ENCODE data around the gene MTUS2. TPM values are rescaled to one million over a fixed set of nuclear protein-coding genes. Genes with fewer than 3 reads are reported as not detected.

The MTUS2 gene
- total and polyA plus RNA-seq, 2 donors from 2014 or later = 0.06 to 0.22 TPM

GRCh38 chr13:28859069-28859468 is 38.9 kb downstream of the MTUS2 start:
- Histone ChIP-seq H3K4me1 (ENCODE audit: control insufficient read depth in 2 of 3, insufficient read depth in 2 of 3, low read depth in 1 of 3, low read length in 3 of 3) (no peaks in the 10 kb centered on the region), H3K27me3 (ENCODE audit: control insufficient read depth, insufficient read depth, low read length) (no peaks in the 10 kb centered on the region), H3K27ac (ENCODE audit: low read depth in 2 of 2, low read length in 2 of 2) (no peak overlapping the region), H3K9ac (ENCODE audit: low read length in 3 of 3) (no peak overlapping the region), H3K4me3 (ENCODE audit: low read length in 3 of 3) (no peak overlapping the region), H3K36me3 (ENCODE audit: control insufficient read depth in 2 of 3, insufficient read depth in 3 of 3, low read length in 3 of 3) (no peaks in the 10 kb centered on the region), H3K9me3 (ENCODE audit: control insufficient read depth in 2 of 3, insufficient read depth in 1 of 3, low read length in 3 of 3) (no peaks in the 10 kb centered on the region)
- FAIRE-seq (no peak), DNase-seq (no peak)
- no peak for TF ChIP-seq CTCF (IDR thresholded peaks at IDR 0.05; ENCODE audit: borderline replicate concordance, extremely low read depth, insufficient read depth)
- intact Hi-C loops (cut with DNase I) = no loop called here

GRCh38 chr13:28859717-28860116 is 39.6 kb downstream of the MTUS2 start:
- Histone ChIP-seq H3K9me3 (ENCODE audit: control insufficient read depth in 2 of 3, insufficient read depth in 1 of 3, low read length in 3 of 3) (no peaks in the 10 kb centered on the region), H3K4me1 (ENCODE audit: control insufficient read depth in 2 of 3, insufficient read depth in 2 of 3, low read depth in 1 of 3, low read length in 3 of 3) (no peaks in the 10 kb centered on the region), H3K27me3 (ENCODE audit: control insufficient read depth, insufficient read depth, low read length) (no peaks in the 10 kb centered on the region), H3K4me3 (ENCODE audit: low read length in 3 of 3) (no peak overlapping the region), H3K36me3 (ENCODE audit: control insufficient read depth in 2 of 3, insufficient read depth in 3 of 3, low read length in 3 of 3) (no peaks in the 10 kb centered on the region), H3K9ac (ENCODE audit: low read length in 3 of 3) (no peak overlapping the region), H3K27ac (ENCODE audit: low read depth in 2 of 2, low read length in 2 of 2) (no peak overlapping the region)
- no peak for TF ChIP-seq CTCF (IDR thresholded peaks at IDR 0.05; ENCODE audit: borderline replicate concordance, extremely low read depth, insufficient read depth)
- intact Hi-C loops (cut with DNase I) = no loop called here
- FAIRE-seq (no peak), DNase-seq (no peak)

- H3K36me3 ChIP-seq (ENCODE audit: control insufficient read depth in 2 of 3, insufficient read depth in 3 of 3, low read length in 3 of 3) = no peaks in the 10 kb centered on the region
- H3K9ac ChIP-seq (ENCODE audit: low read length in 3 of 3) = no peak overlapping the region
- no peaks in the 10 kb centered on the region for H3K9me3 ChIP-seq (ENCODE audit: control insufficient read depth in 2 of 3, insufficient read depth in 1 of 3, low read length in 3 of 3)
- DNase-seq (no peak), FAIRE-seq (no peak)
- no peaks in the 10 kb centered on the region for H3K27me3 ChIP-seq (ENCODE audit: control insufficient read depth, insufficient read depth, low read length)
- intact Hi-C loops (cut with DNase I) = no loop called here
- H3K4me3 ChIP-seq (ENCODE audit: low read length in 3 of 3) = no peak overlapping the region
- no peaks in the 10 kb centered on the region for H3K4me1 ChIP-seq (ENCODE audit: control insufficient read depth in 2 of 3, insufficient read depth in 2 of 3, low read depth in 1 of 3, low read length in 3 of 3)
- H3K27ac ChIP-seq (ENCODE audit: low read depth in 2 of 2, low read length in 2 of 2) = no peak overlapping the region
- TF ChIP-seq CTCF (IDR thresholded peaks at IDR 0.05; ENCODE audit: borderline replicate concordance, extremely low read depth, insufficient read depth) = no peak
Measured at GRCh38 chr13:28864544-28864943, 44.4 kb downstream of the MTUS2 start.

- no peaks in the 10 kb centered on the region for H3K4me1 ChIP-seq (ENCODE audit: control insufficient read depth in 2 of 3, insufficient read depth in 2 of 3, low read depth in 1 of 3, low read length in 3 of 3)
- H3K9ac ChIP-seq (ENCODE audit: low read length in 3 of 3) = no peak overlapping the region
- H3K4me3 ChIP-seq (ENCODE audit: low read length in 3 of 3) = no peak overlapping the region
- no peaks in the 10 kb centered on the region for H3K36me3 ChIP-seq (ENCODE audit: control insufficient read depth in 2 of 3, insufficient read depth in 3 of 3, low read length in 3 of 3)
- no peak for DNase-seq
- intact Hi-C loops (cut with DNase I) = no loop called here
- H3K27me3 ChIP-seq (ENCODE audit: control insufficient read depth, insufficient read depth, low read length) = no peaks in the 10 kb centered on the region
- TF ChIP-seq CTCF (IDR thresholded peaks at IDR 0.05; ENCODE audit: borderline replicate concordance, extremely low read depth, insufficient read depth) = no peak
- no peaks in the 10 kb centered on the region for H3K9me3 ChIP-seq (ENCODE audit: control insufficient read depth in 2 of 3, insufficient read depth in 1 of 3, low read length in 3 of 3)
- H3K27ac ChIP-seq (ENCODE audit: low read depth in 2 of 2, low read length in 2 of 2) = no peak overlapping the region
- no peak for FAIRE-seq
Measured at GRCh38 chr13:28865149-28865744, 45.1 kb downstream of the MTUS2 start.

Data from kidney (tissue), 14 donors.